HS-27A (cell line): ENCODE measurements around the gene UGT1A4.
"Not testable (repeated sequence)": the region's sequence is repeated elsewhere in the genome, so short reads cannot be mapped to it uniquely, and the experiment has no call there.

Source experiments
- DNase-seq: peaks from one replicate; pipeline ENCODE4 v3.0.0-alpha.2; 2012; ENCODE audit warnings: low read depth, missing footprints

Gene UGT1A4

GRCh38 chr2:233750689-233751088 is 32.2 kb downstream of the UGT1A4 start:
- DNase-seq: not testable (repeated sequence)

GRCh38 chr2:233751212-233752009 is 32.9 kb downstream of the UGT1A4 start:
- DNase-seq: not testable (repeated sequence)

GRCh38 chr2:233754872-233755611 is 36.5 kb downstream of the UGT1A4 start:
- DNase-seq: no peak

- no peak for DNase-seq
Observed at GRCh38 chr2:233756429-233757081, 38.0 kb downstream of the UGT1A4 start.

GRCh38 chr2:233758141-233758540 is 39.6 kb downstream of the UGT1A4 start:
- no peak for DNase-seq

GRCh38 chr2:233758849-233759248 is 40.3 kb downstream of the UGT1A4 start:
- DNase-seq: no peak

GRCh38 chr2:233760043-233760442 is 41.5 kb downstream of the UGT1A4 start, which contains the start of gene UGT1A1:
Gene UGT1A1, plus strand, starts transcription at chr2:233760270. Its CDS starts 18 bp downstream, at chr2:233760288.
- no peak for DNase-seq

GRCh38 chr2:233761040-233761769 is 42.7 kb downstream of the UGT1A4 start:
- DNase-seq: no peak

GRCh38 chr2:233764264-233764663 is 45.7 kb downstream of the UGT1A4 start:
- no peak for DNase-seq

- DNase-seq: no peak
Observed at GRCh38 chr2:233764761-233765160, 46.2 kb downstream of the UGT1A4 start.

- no peak for DNase-seq
Observed at GRCh38 chr2:233766416-233766815, 47.9 kb downstream of the UGT1A4 start.

- DNase-seq: no peak
Observed at GRCh38 chr2:233768076-233768475, 49.5 kb downstream of the UGT1A4 start.

GRCh38 chr2:233769260-233769659 is 50.7 kb downstream of the UGT1A4 start:
- DNase-seq: no peak

- DNase-seq: no peak
Observed at GRCh38 chr2:233772153-233772552, 53.6 kb downstream of the UGT1A4 start.

- no peak for DNase-seq
Observed at GRCh38 chr2:233772583-233772982, 54.0 kb downstream of the UGT1A4 start.

GRCh38 chr2:233773854-233774253 is 55.3 kb downstream of the UGT1A4 start:
- no peak for DNase-seq

- DNase-seq: no peak
Observed at GRCh38 chr2:233775414-233775813, 56.9 kb downstream of the UGT1A4 start.

- no peak for DNase-seq
Observed at GRCh38 chr2:233778030-233778429, 59.5 kb downstream of the UGT1A4 start, which contains the start of gene MROH2A. Gene MROH2A, plus strand, starts transcription at chr2:233778330. Its CDS starts 1,029 bp downstream, at chr2:233779359.

- no peak for DNase-seq
Observed at GRCh38 chr2:233779722-233780121, 61.2 kb downstream of the UGT1A4 start.

- DNase-seq: no peak
Observed at GRCh38 chr2:233780771-233781170, 62.2 kb downstream of the UGT1A4 start.

GRCh38 chr2:233789554-233789953 is 71.0 kb downstream of the UGT1A4 start:
- DNase-seq: no peak
